SK-N-MC (cell line): Measurements from ENCODE around the gene STAT5A.

Source experiments
- EZH2 ChIP-seq: fragments of 200-600 bp; sonication (generic); IDR thresholded peaks from one replicate; pipeline ENCODE4 v1.6.1; 2017; ENCODE audit warnings: antibody characterized with exemption
- POLR2AphosphoS5 ChIP-seq: IDR thresholded peaks from 2 replicates; pipeline ENCODE4 v1.6.1; 2012; ENCODE audit warnings: mild to moderate bottlenecking, low read depth, low read length, borderline replicate concordance

DNA sequence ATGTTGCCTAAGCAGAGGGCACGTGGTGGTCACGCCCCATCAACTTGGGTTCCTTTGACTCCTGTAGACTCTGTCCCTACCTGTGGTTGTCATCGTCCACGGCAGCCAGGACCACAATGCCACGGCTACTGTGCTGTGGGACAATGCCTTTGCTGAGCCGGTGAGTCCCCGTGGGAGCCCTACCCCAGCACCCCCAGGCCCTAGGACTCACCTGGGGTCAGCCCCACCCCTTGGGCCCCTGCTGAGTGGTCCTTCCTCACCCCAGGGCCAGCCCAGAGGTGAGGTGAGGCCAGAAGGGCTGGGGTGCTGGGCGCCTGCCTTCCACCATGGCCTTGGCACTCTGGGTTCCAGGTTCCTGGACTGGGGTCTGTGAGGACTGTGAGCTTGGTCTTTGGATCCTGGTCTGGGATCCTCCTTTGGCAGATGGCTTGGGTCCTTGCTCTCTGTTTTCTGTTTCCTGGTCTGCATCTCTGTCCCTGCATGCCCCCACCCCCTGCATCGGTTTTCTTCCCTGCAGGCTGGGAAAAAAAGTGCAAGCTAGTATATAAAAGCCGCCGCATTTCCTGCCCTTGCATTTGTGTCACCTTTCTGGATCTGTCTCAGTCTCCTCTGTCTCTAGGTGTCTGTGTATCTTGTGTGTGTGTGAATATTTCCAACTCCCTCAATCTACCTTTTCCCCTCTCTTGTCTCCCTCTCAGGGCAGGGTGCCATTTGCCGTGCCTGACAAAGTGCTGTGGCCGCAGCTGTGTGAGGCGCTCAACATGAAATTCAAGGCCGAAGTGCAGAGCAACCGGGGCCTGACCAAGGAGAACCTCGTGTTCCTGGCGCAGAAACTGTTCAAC is 17.5 kb downstream of the STAT5A start:
- TF ChIP-seq EZH2 (no peak), POLR2AphosphoS5 (no peak)
